HG03196 (cell line): Measurements from ENCODE around the gene KRT7.

Source experiments
- ATAC-seq: cut with Tn5 transposase; IDR thresholded peaks from one replicate; pipeline ENCODE4 v1.9.1; 2021; ENCODE audit not compliant: unreplicated experiment

The KRT7 gene

GRCh38 chr12:52199294-52199919 is 33.6 kb upstream of the KRT7 start:
- no peak for ATAC-seq

- no peak for ATAC-seq
These were observed 32.8 kb upstream of the KRT7 start for GRCh38 chr12:52200086-52200780.

- no peak for ATAC-seq
These were observed 32.1 kb upstream of the KRT7 start for GRCh38 chr12:52200781-52201450.

DNA sequence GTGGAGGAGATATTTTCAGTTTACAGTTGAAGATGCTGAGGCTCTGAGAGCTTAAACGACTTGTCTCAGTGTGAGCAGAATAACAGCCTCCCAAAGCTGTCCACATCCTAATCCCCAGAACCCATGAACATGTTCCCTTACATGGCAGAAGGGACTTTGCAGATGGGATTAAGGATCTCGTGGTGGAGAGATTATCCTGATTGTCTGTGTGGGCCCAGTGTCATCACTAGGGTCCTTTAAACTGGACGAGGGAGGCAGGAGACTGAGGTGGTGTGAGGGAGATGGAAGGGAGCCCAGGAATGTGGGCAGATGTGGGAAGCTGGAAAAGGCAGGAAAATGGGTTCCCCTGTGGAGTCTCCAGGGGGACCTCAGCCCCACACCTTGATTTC is 31.6 kb upstream of the KRT7 start:
- ATAC-seq, result no peak

GRCh38 chr12:52202361-52203078 is 30.5 kb upstream of the KRT7 start:
- no peak for ATAC-seq

DNA sequence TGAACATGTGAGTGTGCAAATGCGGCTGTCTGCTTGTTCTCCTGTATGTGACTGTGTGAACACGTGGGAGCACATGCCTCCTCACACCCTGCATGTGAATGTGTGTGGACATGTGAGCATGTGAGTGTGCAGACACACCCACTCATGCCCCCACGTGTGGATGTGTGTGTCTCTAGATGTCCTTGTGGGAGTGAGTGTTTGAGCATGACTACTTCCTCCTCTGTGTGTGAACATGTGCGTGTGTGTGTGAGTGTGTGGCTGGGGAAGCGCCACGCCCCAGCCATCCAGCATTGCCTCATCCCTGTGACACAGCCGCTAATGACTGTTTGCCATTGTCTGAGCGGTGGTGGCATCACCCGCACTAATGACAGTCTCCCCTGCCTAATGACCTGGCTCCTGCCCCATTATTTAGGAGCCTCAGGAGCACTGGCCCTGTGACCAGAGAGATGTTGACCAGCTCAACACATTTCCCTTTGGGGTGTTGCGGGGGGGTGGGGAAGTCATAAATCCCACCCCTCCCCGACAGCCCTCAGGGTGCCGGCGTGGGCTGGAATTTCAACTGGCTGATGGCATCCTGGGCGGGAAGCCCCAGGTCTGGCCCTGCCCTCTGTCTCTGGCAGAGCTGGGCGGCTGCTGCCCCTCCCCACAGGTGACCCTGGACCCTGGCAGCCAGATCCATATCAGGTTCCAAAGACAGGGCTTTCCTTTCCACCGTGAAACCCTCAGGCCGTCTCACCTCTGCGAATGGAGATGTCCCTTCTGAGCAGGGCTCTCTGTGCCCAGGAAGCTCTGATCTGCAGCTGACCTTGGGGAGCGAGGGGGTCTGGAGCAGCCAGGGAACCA is 29.7 kb upstream of the KRT7 start:
- ATAC-seq, result no peak

- no peak for ATAC-seq
These were observed 28.7 kb upstream of the KRT7 start for GRCh38 chr12:52204095-52204930.

GRCh38 chr12:52204931-52205505 is 28.0 kb upstream of the KRT7 start:
- ATAC-seq, result no peak

- no peak for ATAC-seq
These were observed 27.3 kb upstream of the KRT7 start for GRCh38 chr12:52205612-52206303.

GRCh38 chr12:52206304-52207040 is 26.6 kb upstream of the KRT7 start:
- ATAC-seq, result no peak

DNA sequence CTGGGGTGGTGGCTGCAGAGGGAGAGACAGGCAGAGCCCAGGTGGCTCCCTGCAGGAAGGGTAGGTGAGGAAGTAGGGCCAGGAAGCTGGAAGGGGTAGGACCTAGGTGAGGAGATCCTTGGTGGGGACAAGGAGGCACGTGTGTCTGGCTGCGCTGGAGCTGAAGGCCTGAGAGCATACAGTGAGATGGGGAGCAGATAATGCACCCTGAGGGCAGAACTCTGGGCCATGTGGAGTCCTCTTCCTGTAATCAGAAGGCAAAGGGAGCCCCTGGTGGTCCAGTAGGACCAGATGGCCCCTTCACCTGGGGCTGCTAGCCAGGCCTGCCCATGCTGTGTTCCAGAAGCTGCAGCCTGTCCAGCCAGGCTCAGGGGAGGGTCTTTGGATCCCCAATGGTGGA is 25.9 kb upstream of the KRT7 start:
- ATAC-seq, result no peak

GRCh38 chr12:52207895-52208294 is 25.1 kb upstream of the KRT7 start:
- ATAC-seq, result no peak

GRCh38 chr12:52208424-52209165 is 24.4 kb upstream of the KRT7 start:
- ATAC-seq, result no peak

- ATAC-seq, result no peak
These were observed 23.7 kb upstream of the KRT7 start for GRCh38 chr12:52209321-52209720.

DNA sequence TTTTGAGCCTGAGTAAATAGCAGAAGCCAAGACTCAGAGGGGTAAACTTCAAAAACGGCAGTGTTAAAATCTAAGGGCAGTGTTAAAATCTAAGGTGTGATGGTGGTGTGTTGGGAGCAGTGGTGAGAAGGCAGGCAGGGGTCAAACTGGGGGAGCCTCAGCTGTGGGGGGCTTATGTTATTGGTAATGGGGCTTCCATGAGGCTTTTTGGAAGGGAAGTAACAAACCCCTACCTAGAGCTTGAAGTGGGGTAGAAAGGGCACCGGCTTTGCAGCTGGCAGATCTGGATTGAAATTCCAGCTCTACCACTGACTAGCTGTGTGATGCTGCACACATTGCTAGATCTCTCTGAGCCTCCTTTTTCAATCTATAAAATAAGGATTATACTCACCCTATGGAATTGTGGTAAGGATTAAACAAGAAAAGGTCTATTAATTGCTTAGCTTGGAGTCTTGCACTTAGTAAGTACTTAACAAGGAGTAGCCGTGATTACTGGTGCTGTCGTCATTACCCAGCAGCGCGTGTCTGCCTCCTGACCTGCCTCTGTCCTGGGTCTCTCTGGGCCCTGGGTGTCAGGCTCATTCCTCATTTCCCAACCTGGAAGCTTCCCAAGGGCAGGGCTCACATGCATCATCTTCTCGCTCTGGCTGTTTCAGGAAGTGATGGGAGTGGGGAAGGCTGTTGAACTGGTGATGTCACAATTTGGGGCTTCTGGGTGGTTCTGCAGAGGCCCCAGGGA is 22.7 kb upstream of the KRT7 start:
- ATAC-seq, result no peak

GRCh38 chr12:52210925-52211650 is 22.0 kb upstream of the KRT7 start:
- no peak for ATAC-seq
